Astrocyte (in vitro differentiated cells and primary cell): ENCODE data around the gene EMB. TPM values are rescaled to one million over a fixed set of nuclear protein-coding genes. Genes with fewer than 3 reads are reported as not detected.
"Not testable (repeated sequence)": the region's sequence is repeated elsewhere in the genome, so short reads cannot be mapped to it uniquely, and the experiment has no call there.

Source experiments
- DNase-seq: peaks from one replicate; pipeline ENCODE4 v3.0.0-alpha.2; 2010; ENCODE audit warnings: low read depth
- FAIRE-seq: peaks from 2 replicates; lab custom pipeline; 2011; peaks lifted over from hg19 to GRCh38; lab: Jason Lieb, UNC
- H2AFZ ChIP-seq: 2 replicates; pipeline ENCODE4 v1.6.0; 2012; ENCODE audit warnings: low read depth, low read length, inconsistent platforms
- H3K27ac ChIP-seq: 2 replicates; pipeline ENCODE4 v1.5.1; 2011; ENCODE audit warnings: low read depth, low read length, inconsistent platforms
- H3K27me3 ChIP-seq: 2 replicates; pipeline ENCODE4 v1.6.0; 2011; ENCODE audit warnings: low read length, inconsistent platforms; ENCODE audit not compliant: insufficient read depth
- H3K36me3 ChIP-seq: 2 replicates; pipeline ENCODE4 v1.5.1; 2011; ENCODE audit warnings: low read length, inconsistent platforms; ENCODE audit not compliant: insufficient read depth
- H3K4me1 ChIP-seq: 2 replicates; pipeline ENCODE4 v1.5.1; 2011; ENCODE audit warnings: low read length, inconsistent platforms; ENCODE audit not compliant: insufficient read depth
- H3K4me2 ChIP-seq: 2 replicates; pipeline ENCODE4 v1.6.0; 2012; ENCODE audit warnings: low read length, inconsistent platforms
- H3K4me3 ChIP-seq: 2 replicates; pipeline ENCODE4 v1.5.1; 2011; ENCODE audit warnings: low read depth, mild to moderate bottlenecking, low read length, inconsistent platforms; ENCODE audit not compliant: insufficient read depth
- H3K79me2 ChIP-seq: 2 replicates; pipeline ENCODE4 v1.6.0; 2012; ENCODE audit warnings: mild to moderate bottlenecking, low read length, inconsistent platforms; ENCODE audit not compliant: insufficient read depth
- H3K9ac ChIP-seq: 2 replicates; pipeline ENCODE4 v1.6.0; 2012; ENCODE audit warnings: mild to moderate bottlenecking, low read length, inconsistent platforms
- H3K9me3 ChIP-seq: 2 replicates; pipeline ENCODE4 v1.5.1; 2012; ENCODE audit warnings: low read depth, mild to moderate bottlenecking, low read length, inconsistent platforms; ENCODE audit not compliant: insufficient read depth
- H4K20me1 ChIP-seq: 2 replicates; pipeline ENCODE4 v1.6.0; 2012; ENCODE audit warnings: low read length, inconsistent platforms; ENCODE audit not compliant: insufficient read depth
- H3K27ac Mint-ChIP-seq: one replicate; pipeline ENCODE4 v1.8.0; 2021; ENCODE audit warnings: mild to moderate bottlenecking, mixed read lengths; ENCODE audit not compliant: unreplicated experiment
- H3K27me3 Mint-ChIP-seq: one replicate; pipeline ENCODE4 v1.8.0; 2021; ENCODE audit warnings: low read depth, mixed read lengths; ENCODE audit not compliant: unreplicated experiment
- H3K36me3 Mint-ChIP-seq: one replicate; pipeline ENCODE4 v1.8.0; 2021; ENCODE audit warnings: low read depth, mixed read lengths; ENCODE audit not compliant: unreplicated experiment
- H3K4me1 Mint-ChIP-seq: one replicate; pipeline ENCODE4 v1.8.0; 2021; ENCODE audit warnings: low read depth, mixed read lengths; ENCODE audit not compliant: unreplicated experiment
- H3K4me3 Mint-ChIP-seq: one replicate; pipeline ENCODE4 v1.8.0; 2021; ENCODE audit warnings: mild to moderate bottlenecking, moderate library complexity, mixed read lengths; ENCODE audit not compliant: unreplicated experiment
- H3K9me3 Mint-ChIP-seq: one replicate; pipeline ENCODE4 v1.8.0; 2021; ENCODE audit warnings: mild to moderate bottlenecking, mixed read lengths; ENCODE audit not compliant: unreplicated experiment
- CTCF ChIP-seq: IDR thresholded peaks from 2 replicates; pipeline ENCODE4 v1.5.1; 2011; ENCODE audit warnings: low read depth, mild to moderate bottlenecking, inconsistent platforms, low read length, moderate library complexity; ENCODE audit not compliant: insufficient read depth
- EZH2 ChIP-seq: IDR thresholded peaks from 2 replicates; pipeline ENCODE4 v1.6.1; 2012; ENCODE audit warnings: mild to moderate bottlenecking, low read length, inconsistent platforms; ENCODE audit not compliant: insufficient read depth
- total RNA-seq: library from RNA; stranded (reverse); gene quantifications from 2 replicates; pipeline ENCODE4 v1.2.1, GENCODE V29; 2021

EMB gene
- total RNA-seq, 1 donor from 2014 or later: 25.7 TPM

GRCh38 chr5:50420343-50420935, 20.6 kb downstream of the EMB start:
- Mint-ChIP-seq H3K27ac (no peak overlapping the region), H3K27me3 (no peaks in the 10 kb centered on the region), H3K36me3 (peaks cover 3% of the 10 kb centered on the region), H3K4me3 (no peak overlapping the region), H3K4me1 (peaks cover 13% of the 10 kb centered on the region), H3K9me3 (peaks cover 7% of the 10 kb centered on the region)
- peak; percentile 39 for DNase-seq
- peaks cover 3% of the 10 kb centered on the region for H3K9me3 ChIP-seq
- H3K9ac ChIP-seq: no peak overlapping the region
- no peak overlapping the region for H3K27ac ChIP-seq
- no peak overlapping the region for H3K4me2 ChIP-seq
- TF ChIP-seq CTCF (no peak), EZH2 (no peak)
- no peaks in the 10 kb centered on the region for H3K27me3 ChIP-seq
- H2AFZ ChIP-seq: no peak overlapping the region
- H3K4me3 ChIP-seq: no peak overlapping the region
- H4K20me1 ChIP-seq: no peaks in the 10 kb centered on the region
- no peaks in the 10 kb centered on the region for H3K4me1 ChIP-seq
- FAIRE-seq: no peak
- no peaks in the 10 kb centered on the region for H3K79me2 ChIP-seq
- no peaks in the 10 kb centered on the region for H3K36me3 ChIP-seq

DNA sequence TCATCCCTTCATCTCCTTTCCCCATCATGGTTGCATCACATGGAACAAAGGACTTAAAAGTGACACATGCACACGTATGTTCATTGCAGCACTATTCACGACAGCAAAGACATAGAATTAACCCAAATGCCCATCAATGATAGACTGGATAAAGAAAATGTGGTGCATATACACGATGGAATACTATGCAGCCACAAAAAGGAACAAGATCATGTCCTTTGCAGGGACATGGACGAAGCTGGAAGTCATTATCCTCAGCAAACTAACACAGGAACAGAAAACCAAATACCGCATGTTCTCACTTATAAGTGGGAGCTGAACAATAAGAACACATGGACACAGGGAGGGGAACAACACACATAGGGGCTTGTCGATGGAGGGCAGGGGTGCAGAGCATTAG, 21.4 kb downstream of the EMB start:
- not testable (repeated sequence) for H3K4me2 ChIP-seq, H3K79me2 ChIP-seq, H3K27ac Mint-ChIP-seq, H3K27me3 Mint-ChIP-seq, DNase-seq, H3K36me3 Mint-ChIP-seq, H3K9ac ChIP-seq, H3K9me3 Mint-ChIP-seq, H3K4me3 ChIP-seq, H3K36me3 ChIP-seq, H4K20me1 ChIP-seq, H3K27ac ChIP-seq, H2AFZ ChIP-seq, H3K4me3 Mint-ChIP-seq, FAIRE-seq, H3K4me1 ChIP-seq, H3K27me3 ChIP-seq, H3K9me3 ChIP-seq
- H3K4me1 Mint-ChIP-seq: peaks cover 13% of the 10 kb centered on the region

DNA sequence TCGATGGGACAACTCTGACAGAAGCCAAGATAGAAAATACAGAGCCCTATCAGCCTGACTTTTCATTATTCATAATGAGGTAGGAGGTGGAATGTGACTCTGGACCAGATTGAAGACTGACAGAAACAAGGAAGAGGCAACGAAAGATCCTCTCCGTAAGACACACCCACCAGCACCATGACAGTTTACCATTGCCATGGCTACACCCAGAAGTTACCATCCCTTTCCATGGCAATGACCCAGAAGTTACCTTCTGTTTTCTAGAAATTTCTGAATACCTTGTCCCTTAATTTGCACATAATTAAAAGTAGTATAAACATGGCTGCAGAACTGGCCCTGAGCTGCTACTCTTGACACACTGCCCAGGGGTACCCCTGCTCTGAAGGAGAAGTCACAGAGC, 24.5 kb downstream of the EMB start:
- not testable (repeated sequence) for H4K20me1 ChIP-seq, H3K27me3 ChIP-seq, H3K4me1 ChIP-seq, H3K27me3 Mint-ChIP-seq, H3K27ac ChIP-seq, H3K27ac Mint-ChIP-seq, DNase-seq, H3K9me3 Mint-ChIP-seq, H3K36me3 Mint-ChIP-seq, H3K4me3 Mint-ChIP-seq, H3K4me3 ChIP-seq, H3K4me1 Mint-ChIP-seq, FAIRE-seq, H2AFZ ChIP-seq, H3K36me3 ChIP-seq, H3K9me3 ChIP-seq, H3K9ac ChIP-seq, H3K4me2 ChIP-seq, H3K79me2 ChIP-seq
